Measurements from ENCODE around the gene ZNF80.
A peak's percentile ranks its signal among the peaks of the same experiment; 100 is the strongest.

The ZNF80 gene

GRCh38 chr3:114218578-114219185 lies 18.7 kb downstream of the ZNF80 start:
- DNase-seq, result no peak

GRCh38 chr3:114218006-114218405 lies 19.4 kb downstream of the ZNF80 start:
- no peak for DNase-seq

GRCh38 chr3:114217266-114217665 lies 20.1 kb downstream of the ZNF80 start:
- no peak for DNase-seq

GRCh38 chr3:114216186-114216970 lies 21.0 kb downstream of the ZNF80 start:
- DNase-seq, result no peak

- no peak for DNase-seq
These were observed 22.6 kb downstream of the ZNF80 start for GRCh38 chr3:114214542-114215341.

- DNase-seq, result peak; percentile 83
These were observed 23.5 kb downstream of the ZNF80 start for GRCh38 chr3:114213627-114214541.

GRCh38 chr3:114213292-114213626 lies 24.1 kb downstream of the ZNF80 start:
- DNase-seq, result no peak

GRCh38 chr3:114212646-114213045 lies 24.7 kb downstream of the ZNF80 start:
- no peak for DNase-seq

GRCh38 chr3:114207768-114208167 lies 29.6 kb downstream of the ZNF80 start:
- DNase-seq, result no peak

GRCh38 chr3:114206342-114206741 lies 31.0 kb downstream of the ZNF80 start:
- no peak for DNase-seq

GRCh38 chr3:114205541-114205940 lies 31.8 kb downstream of the ZNF80 start:
- no peak for DNase-seq

GRCh38 chr3:114194750-114195149 lies 42.6 kb downstream of the ZNF80 start:
- DNase-seq, result no peak

- DNase-seq, result no peak
These were observed 45.2 kb downstream of the ZNF80 start for GRCh38 chr3:114192136-114192535.

GRCh38 chr3:114186501-114186900 lies 50.9 kb downstream of the ZNF80 start:
- DNase-seq, result no peak
